GM12878 (cell line): ENCODE data around the gene GALK1.

Source experiments
- CEBPB ChIP-seq, 2 experiments: fragments of 150-350 bp in 1 of 2; IDR thresholded peaks; 2 replicates each; pipeline ENCODE4 v1.6.1; 2012 to 2014; ENCODE audit warnings: low read depth in 2 of 2, low read length in 2 of 2, borderline replicate concordance in 1 of 2, inconsistent platforms in 1 of 2
- EZH2 ChIP-seq: IDR thresholded peaks from 2 replicates; pipeline ENCODE4 v1.6.1; 2012; ENCODE audit warnings: low read depth, mild to moderate bottlenecking, control low read depth, inconsistent platforms, low read length, borderline replicate concordance; ENCODE audit not compliant: control insufficient read depth
- NR2F1 ChIP-seq: fragments of 450-650 bp; conservative IDR thresholded peaks from 2 replicates; pipeline ENCODE4 v1.6.1; 2017; ENCODE audit warnings: mild to moderate bottlenecking
- POLR2A ChIP-seq: IDR thresholded peaks from 2 replicates; pipeline ENCODE4 v1.6.1; 2011; ENCODE audit warnings: low read depth, mild to moderate bottlenecking, low read length
- RFX5 ChIP-seq: IDR thresholded peaks from 2 replicates; pipeline ENCODE4 v1.6.1; 2011; ENCODE audit warnings: low read depth, low read length, improper control_type of control experiment
- STAT1 ChIP-seq: fragments of 450-650 bp; conservative IDR thresholded peaks from 2 replicates; pipeline ENCODE4 v1.6.1; 2014; ENCODE audit warnings: antibody characterized with exemption, mild to moderate bottlenecking
- TCF7 ChIP-seq: IDR thresholded peaks from 2 replicates; pipeline ENCODE4 v1.6.1; 2014; ENCODE audit warnings: antibody characterized with exemption, borderline replicate concordance
- TF ChIP-seq, protein P1 (sequence below): IDR thresholded peaks from 2 replicates; pipeline ENCODE4 v1.6.1; 2012; ENCODE audit warnings: low read depth, low read length, improper control_type of control experiment
- TF ChIP-seq, protein P2 (sequence below), 3 experiments: IDR thresholded peaks in 2 of 3; conservative IDR thresholded peaks in 1 of 3; 2 replicates each; pipeline ENCODE4 v1.5.1; 2011; ENCODE audit warnings: low read depth in 3 of 3, low read length in 3 of 3, mild to moderate bottlenecking in 3 of 3, control low read depth in 2 of 3, moderate library complexity in 2 of 3, inconsistent platforms in 1 of 3, mixed read lengths in 1 of 3; ENCODE audit not compliant: control insufficient read depth in 2 of 3, insufficient read depth in 1 of 3; ENCODE audit errors: extremely low read depth in 1 of 3

DNA sequence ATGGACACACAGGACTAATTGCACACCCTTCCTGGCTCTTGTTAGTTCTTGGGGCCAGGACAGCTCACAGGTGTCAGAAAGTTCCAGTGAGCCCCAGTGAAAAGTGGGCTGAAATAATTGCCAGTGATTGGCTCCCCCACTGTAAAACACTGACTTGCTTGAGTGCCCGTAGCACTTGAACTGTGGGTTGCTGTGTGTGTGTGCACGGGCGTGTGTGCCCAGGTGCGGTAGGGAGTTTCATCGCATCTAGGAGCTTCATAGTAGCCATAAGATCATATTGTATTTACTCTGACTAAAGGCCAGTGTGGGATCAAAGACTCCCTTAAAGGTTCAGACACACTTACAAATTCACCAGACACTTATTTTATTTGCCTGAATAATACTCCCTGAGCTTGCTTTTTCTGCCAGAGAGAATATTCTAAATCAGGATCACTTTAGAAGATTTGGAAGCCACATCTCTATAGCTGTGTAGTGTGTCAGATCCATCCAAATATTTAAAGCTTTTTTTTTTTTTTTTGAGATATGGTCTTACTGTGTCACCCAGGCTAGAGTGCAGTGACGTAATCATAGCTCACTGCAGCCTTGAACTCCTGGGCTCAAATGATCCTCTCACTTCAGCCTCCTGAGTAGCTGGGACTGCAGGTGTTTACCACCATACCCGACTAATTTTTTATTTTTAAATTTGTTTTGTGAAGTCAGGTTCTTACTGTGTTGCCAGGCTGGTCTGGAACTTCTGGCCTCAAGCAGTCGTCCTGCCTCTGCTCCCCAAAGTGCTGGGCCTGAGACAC is 31.0 kb upstream of the GALK1 start:
- TF ChIP-seq CEBPB (IDR thresholded peaks at IDR 0.05; ENCODE audit: borderline replicate concordance in 1 of 2, low read depth in 2 of 2, low read length in 2 of 2) (no peak), TCF7 (no peak), RFX5 (no peak), EZH2 (no peak), STAT1 (no peak), NR2F1 (no peak), POLR2A (no peak)
- TF ChIP-seq, protein P1, sequence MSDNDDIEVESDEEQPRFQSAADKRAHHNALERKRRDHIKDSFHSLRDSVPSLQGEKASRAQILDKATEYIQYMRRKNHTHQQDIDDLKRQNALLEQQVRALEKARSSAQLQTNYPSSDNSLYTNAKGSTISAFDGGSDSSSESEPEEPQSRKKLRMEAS = no peak
- TF ChIP-seq, protein P2, sequence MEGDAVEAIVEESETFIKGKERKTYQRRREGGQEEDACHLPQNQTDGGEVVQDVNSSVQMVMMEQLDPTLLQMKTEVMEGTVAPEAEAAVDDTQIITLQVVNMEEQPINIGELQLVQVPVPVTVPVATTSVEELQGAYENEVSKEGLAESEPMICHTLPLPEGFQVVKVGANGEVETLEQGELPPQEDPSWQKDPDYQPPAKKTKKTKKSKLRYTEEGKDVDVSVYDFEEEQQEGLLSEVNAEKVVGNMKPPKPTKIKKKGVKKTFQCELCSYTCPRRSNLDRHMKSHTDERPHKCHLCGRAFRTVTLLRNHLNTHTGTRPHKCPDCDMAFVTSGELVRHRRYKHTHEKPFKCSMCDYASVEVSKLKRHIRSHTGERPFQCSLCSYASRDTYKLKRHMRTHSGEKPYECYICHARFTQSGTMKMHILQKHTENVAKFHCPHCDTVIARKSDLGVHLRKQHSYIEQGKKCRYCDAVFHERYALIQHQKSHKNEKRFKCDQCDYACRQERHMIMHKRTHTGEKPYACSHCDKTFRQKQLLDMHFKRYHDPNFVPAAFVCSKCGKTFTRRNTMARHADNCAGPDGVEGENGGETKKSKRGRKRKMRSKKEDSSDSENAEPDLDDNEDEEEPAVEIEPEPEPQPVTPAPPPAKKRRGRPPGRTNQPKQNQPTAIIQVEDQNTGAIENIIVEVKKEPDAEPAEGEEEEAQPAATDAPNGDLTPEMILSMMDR (IDR thresholded peaks at IDR 0.05 in 2 of 3, conservative IDR thresholded peaks at IDR 0.05 in 1 of 3; ENCODE audit: control insufficient read depth in 2 of 3, extremely low read depth in 1 of 3, insufficient read depth in 1 of 3, low read depth in 3 of 3, low read length in 3 of 3) = no peak
